ENCODE data around the gene CDH4.

The CDH4 gene

DNA sequence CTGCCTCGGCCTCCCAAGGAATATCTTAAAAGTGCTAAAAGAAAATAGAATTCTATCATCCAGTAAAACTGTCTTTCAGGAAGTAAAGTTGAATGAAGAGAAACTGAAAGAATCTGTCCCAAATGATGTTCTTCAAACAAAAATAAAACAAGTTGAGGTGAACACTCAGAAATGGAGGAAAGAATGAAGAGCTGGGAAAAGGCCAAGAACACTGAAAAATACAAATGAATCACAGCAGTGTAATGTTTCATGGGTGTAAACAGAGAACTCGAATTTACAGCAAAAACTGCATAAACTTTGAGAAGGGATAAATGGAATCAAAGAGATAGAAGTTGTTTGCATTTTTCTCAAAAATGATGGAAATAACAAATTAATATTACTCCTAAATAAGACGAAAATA, 496.3 kb downstream of the CDH4 start:
- DNase-seq: no peak

DNA sequence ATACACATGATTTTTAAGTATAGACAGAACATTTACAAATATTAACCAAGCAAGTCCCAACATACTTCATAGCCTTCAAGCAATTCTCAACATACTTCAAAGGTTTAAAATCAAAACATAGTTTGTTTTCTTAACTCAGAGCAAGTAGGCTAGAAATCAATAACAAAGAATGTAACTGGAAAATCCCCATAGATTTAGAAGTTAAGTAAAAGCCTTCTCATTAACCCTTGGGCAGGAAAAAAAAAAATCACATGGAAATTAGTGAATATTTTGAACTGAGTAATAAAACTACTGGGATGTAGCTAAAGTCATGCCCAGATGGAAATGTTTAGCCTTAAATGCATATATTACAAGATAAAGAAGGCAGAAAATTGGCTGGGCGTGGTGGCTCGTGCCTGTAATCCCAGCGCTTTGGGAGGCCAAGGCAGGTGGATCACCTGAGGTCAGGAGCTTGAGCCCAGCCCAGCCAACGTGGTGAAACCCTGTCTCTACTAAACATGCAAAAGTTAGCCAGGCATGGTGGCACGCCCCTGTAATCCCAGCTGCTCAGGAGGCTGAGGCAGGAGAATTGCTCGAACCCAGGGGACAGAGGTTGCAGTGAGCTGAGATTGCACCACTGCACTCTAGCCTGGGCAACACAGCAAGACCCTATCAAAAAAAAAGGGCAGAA, 497.5 kb downstream of the CDH4 start:
- no peak for DNase-seq

DNA sequence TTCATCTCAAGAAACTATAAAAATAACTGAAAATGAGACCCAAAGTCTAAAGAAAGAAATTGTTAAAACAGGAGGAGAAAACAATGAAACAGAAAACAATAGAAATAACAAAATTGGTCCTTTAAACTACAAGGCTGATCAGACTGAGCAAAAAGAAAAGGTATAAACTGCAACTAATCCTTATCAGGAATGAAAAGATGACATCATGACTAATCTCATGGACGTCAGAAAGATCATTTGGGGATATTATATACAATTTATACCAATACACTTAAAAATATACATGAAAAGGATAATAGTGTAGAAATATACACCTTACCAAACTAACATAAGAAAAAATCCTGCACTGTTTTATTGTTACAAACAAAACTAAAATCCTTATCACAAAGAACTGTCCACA, 498.0 kb downstream of the CDH4 start:
- DNase-seq: no peak

DNA sequence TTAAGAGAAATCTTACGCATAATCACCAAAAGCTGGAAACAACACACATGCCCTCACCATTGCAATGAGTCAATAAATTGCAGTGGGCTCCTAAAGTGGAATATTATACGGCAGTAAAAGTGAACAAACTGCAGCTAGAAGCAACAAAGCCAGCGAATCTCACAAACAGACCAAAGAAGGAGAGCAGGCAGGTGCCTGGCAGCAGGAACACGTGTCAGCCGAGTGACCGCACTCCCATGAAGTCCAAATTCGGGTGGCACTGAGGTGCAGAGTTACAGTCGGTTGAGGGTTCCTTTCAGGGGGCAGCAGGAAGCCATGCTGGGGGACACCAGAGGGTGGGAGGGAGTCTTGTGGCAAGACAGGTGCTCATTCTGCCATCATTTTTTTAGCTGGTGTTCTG, 500.5 kb downstream of the CDH4 start:
- DNase-seq: no peak

DNA sequence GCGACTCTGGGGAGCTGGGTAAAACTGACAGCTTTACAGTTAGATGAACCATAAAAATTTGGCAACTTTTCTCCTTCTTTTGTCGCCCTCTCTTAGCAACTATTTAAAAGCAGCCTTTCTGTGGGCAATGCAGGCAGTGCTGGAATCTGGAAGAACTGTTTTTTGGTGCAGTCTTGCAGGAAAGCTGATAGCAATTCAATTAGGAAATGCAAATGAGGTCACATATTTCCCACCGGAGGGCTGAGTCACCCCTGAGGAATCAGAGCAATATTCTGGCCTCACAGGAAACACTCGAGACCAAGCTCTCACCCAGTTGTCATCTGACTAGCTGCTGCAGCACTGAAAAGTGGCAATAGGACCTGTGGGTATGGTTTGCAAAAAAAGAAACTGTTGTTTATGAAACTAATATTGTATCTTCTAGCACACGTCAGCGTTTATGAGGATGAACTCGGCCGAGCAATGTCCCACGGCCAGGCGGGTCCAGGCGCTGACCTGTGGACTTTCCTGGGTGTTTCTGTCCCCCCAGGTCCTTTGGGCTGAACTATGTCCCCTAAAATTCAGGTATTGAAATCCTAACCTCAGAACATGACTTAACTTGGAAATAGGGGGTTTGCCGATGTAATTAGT, 501.4 kb downstream of the CDH4 start:
- no peak for DNase-seq

DNA sequence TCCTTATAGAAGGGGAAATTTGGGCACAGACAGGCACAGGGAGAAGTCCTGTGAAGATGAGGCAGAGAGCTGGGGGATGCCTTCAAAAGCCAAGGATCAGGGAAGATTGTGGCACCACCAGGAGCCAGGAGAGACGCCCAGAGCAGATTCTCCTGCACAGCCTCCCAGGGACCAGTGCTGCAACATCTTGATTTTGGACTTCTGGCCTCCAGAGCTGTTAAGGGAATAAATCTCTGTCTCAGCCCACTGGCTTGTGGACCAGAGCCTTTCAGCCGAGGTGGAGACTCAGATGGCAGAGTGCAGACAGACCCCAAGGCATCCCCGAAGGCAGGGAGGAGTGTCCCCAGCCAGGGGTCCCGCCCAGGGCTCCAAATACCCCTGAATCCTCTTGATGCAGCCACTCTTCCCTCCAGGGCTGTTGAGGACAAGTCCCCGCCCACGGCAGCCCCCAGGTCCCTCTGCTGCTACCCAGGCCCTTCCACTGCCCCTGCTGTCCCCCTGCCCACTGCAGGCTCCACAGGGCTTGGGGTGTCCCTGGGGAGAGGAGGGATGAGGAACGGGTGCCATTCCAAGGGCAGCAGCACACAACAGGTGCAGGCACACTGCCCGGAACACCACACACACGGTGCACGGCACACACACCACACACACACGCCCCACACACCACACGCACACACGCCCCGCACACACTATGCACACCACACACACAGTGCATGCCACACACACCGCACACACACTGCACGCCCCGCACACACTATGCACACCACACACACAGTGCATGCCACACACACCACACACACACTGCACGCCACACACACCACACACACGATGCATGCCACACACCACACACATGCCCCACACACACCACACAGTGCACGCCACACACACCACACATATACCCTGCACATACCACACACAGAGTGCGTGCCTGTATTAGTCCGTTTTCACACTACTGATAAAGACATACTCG, 502.2 kb downstream of the CDH4 start:
- DNase-seq: no peak

DNA sequence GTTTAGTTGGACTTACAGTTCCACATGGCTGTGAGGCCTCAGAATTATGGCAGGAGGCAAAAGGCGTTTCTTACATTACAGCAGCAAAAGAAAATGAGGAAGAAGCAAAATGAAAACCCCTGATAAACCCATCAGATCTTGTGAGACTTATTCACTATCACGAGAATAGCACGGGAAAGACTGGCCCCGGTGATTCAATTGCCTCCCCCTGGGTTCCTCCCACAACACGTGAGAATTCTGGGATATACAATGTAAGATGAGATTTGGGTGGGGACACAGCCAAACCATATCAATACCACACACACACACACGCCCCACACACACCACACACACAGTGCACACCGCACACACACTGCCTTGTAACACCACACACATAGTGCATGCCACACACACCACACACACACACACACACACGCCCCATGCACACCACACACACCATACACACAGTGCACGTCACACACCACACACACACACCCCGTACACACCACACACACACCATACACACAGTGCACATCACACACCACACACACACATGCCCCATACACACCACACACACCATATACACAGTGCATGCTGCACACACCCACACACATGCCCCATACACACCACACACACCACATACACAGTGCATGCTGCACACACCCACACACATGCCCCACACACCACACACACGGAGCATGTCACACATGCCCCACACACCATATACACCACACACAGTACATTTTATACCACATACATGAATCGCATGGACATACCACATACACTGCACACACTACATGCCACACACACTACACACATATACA, 503.1 kb downstream of the CDH4 start:
- DNase-seq: no peak

DNA sequence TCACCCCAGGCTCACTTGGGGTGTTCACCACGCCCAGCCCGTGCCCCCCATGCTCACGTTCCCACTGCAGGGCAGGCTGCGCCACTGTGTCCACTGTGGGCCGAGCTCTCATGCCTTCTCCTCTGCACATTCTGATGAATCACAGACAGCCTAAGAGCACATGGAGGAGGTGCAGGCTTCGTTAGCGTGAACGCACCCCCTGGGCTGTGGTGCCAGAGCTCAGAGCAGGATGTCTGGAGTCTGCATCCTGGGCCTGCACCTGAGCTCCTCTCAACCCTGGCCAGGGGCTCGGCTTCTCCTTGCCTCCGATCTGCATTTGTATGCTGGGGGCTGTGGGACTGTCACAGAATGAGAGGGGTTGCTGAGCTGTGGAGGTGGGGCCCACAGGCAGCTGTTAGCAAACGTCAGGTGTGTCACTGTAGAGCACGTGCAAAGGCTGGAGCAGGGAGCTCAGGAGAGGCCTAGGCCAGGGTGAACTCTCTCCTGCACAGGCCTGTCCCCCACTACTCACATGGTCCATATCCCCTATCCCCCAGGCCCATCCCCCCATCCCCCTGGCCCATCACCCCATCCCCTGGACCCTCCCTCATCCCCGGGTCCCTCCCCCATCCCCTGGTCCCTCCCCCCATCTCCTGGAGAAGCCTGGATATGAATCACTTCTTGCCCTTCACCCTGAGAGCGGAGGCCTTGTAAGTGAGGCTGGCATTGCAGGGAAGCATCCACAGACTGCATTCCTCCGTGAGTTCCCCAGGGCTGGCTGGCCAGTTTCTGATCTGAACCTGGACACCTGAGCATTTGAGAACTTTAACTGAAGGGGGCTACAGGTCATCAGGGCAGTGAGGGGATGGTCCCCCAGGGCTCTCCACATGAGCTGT, 504.1 kb downstream of the CDH4 start:
- DNase-seq: no peak

DNA sequence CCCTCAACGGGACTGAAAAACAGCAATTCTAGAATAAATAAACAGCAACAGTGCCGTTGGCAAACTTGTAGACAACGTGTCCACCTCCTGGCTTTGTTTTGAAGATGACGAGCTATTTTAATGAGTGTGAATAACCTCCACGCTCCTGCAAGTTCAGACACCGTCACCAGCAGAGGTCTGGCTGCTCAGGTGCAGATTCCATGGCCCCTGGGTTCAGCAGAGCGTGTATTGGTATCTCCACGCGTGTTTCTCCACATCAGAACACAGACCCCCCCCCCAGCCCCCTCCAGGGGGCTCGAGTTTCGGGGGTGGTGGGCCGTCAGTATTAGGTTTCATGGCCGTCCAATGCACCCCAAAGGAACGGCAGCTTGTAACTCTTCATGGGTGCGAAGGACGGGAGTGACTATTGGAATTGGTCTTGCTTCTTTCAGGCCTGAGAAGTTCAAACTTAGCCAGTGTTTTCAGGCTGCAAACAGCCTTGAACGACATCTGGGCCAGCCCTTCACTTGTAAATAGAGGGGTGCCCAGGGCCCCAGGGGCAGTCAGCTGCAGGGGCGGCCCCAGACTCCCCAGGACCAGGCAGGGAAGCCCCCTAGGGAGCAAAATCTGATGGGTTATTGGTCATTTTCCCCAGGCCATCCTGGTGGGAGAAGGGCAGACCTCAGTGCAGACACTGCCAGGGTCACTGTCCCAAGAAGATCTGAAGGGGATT, 505.1 kb downstream of the CDH4 start:
- DNase-seq: no peak

DNA sequence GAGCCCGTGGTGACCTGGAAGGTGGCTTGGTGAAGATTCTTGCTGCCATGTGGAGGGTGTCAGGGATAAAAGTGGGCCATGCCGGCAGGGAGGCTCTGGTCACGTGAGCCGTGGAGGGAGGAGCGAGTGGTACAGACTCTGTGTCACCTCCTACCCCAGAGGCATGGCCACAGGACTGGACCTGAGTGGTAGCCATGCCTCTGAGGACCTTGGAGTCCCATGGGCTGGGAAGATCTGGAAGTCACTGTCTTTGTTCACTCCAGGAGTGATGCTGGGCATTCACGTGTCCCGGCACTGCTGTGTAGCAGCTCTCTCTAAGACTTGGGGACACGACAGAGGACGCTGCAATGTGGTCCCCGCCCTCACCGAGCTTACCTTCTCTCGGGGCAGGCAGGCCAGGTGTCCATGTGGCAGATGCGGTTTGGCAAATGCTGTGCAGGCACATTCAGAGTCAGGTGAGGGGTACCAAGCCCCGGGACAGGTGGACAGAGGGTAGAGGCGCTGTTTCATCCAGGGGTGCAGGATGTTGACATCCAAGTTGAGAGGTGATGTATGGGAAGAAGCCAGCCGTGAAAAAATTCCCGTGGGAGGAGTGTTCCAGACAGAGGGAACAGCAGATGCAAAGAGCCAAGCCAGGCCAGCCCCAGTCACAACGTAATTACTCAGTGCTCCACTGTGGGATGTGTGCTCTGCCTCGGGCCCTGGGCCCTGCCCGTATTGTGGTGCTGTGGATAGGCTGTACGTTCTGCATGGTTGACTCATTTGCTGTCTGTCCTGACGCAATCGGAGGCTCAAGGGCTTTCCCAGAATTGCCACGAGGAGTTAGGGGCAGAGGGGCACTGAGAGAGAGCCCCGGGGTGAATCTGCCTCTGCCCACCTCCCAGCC, 505.9 kb downstream of the CDH4 start:
- DNase-seq: no peak

DNA sequence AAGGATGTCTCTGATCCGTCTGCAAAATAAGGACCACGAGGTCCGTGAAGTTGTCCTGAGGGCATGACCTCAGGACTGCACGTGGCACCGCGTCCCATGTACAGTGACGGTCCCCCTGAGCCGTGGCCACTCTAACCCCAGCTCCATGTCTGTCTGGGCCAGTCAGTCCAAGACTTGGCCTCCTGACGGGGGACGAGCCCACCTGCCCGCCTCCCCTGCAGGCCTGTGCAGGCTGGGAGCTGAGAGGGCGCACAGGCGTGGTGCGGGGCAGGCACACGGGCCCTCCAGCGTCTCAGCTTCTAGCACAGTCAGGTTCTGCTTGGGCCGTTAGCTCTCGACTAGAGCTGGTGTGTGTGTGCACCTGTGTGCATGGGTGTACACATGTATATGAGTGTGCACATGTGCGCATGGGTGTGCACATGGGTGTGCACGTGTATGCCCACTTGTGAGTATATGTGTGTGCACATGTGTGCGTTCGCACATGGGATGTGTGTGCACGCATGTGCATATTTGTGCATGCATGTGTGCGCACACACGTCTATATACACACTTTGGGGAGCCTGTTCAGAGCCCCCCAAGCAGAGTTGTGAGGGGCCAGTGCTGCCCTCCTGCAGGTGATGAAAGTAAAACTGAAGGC, 506.6 kb downstream of the CDH4 start:
- no peak for DNase-seq

DNA sequence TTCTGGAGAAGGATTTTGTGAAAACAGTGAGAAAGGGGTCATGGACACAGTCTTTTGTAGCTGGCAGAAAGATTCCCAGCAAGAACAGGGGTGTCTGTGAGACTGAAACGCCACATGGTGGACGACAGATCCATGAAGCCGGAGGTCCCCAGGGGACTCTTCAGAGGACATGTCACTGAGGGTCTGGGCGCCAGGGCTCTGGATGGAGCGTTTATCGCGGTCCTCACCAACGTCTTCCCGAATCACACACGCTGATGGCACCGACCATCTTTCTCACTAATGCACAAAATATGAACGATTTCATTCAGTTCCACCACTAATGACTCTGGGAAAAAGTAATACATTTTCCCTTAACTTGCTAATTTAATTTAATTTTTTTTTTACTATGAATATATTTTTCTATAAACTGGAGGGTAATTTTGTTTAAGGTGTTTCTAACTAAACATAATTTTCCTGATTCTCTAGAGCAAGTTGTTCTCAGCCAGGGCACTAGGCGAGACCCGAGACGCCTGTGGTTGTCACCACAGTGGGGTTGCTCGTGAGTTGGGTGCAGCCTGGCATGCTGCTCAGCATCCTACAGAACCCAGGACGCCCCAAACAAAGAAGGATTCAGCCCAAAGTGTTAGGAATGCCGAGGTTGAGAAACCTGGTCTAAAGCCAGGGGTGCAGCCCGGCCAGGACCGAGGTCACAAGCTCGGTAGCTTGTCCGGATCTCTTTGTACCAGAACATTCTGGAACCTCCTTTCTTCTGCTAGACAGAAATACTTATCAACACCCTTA, 507.4 kb downstream of the CDH4 start:
- no peak for DNase-seq

DNA sequence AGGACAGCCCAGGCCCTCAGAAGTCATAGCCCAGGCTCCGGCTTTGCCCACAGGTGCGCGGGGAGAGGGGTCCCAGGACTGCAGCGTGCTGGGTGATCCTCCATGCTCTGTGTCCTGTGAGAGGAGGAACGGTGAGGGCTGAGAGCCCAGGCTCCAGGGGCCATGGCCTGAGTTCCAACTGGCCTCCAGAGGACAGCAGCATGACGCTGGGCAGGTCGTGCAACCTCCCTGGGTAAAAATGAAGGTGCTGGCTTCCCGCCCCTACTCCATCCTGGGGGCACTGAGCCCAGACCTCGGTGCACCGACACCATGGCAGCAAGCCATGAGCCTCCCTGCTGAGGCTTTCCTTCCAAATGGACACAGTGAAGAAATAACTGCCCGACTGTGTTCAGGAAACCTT, 508.3 kb downstream of the CDH4 start:
- DNase-seq: no peak

DNA sequence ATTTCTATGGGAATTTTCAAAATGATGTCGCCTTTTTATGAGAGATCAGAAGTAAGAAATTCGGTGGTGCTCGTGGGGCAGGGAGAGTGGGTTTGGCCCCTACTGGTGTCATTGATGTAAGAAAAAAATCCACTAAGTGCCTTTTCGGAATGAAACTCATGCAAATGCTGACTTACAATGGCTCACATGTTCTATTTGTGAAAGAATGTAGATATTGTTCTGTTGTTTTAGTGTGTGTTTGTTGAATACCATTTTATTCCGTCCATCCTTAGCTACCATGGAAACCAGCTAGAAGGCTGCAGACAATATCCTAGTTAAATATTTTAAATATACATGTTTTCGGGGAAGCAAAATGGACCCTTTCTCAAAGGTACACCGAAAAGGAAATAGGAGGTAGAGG, 508.7 kb downstream of the CDH4 start:
- DNase-seq: no peak

DNA sequence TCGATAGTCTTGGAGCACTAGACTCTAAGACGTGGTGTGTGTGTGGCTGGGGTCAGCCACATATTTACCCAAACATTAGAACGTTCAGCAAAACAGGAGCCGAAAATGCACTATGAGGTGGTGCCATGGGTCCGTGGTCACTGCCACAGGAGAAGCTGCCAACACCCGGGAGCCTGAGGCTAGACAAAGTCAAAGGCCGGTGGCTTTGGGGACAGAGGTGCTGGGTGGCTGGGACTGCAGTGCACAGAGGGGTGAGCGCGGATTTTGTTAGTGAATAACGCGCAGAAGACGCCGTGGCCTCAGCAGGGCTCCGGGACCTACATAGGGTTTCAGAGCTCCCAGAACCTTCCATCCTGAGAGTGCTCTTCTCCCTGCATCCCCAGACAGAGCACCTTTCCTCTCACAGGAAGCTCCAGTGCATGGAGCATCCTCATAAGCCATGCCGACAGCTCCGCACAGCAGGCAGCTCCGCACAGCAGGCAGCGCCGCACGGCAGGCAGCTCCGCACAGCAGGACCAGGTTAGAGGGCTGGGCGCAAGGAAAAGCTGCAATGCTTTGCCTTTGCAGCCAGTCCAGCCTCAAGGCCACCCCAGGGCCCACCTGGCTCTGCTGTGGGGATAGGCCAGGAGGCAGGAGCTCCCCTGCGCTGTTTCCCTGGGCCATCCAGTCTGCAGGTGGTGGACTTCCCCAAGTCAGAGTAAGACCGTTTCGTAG, 509.5 kb downstream of the CDH4 start:
- DNase-seq: no peak

DNA sequence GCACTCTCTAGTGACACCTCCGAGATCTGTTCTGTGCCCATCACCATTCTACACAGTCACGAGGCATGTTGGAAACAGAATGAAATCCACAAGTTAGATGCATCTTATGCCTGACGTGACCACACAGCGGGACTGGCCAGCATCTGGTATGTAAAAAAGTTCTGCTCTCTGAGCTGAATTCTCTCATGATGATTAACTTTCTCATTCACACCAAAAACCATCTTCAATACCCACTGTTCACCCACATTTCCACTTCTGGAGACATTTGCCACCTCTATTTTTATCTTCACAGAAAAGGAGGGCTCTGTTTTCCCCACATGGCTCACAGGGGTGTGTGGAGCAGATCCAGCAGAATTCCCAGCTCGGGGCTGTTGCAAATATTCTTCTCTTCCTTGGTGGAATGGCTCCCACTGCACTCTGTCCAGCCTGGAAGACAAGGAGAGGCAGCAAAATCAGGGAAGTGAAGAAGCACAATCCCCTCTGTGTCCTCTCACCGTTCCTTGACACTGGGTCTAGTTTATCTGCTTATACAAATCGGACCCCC, 510.2 kb downstream of the CDH4 start:
- DNase-seq: no peak

DNA sequence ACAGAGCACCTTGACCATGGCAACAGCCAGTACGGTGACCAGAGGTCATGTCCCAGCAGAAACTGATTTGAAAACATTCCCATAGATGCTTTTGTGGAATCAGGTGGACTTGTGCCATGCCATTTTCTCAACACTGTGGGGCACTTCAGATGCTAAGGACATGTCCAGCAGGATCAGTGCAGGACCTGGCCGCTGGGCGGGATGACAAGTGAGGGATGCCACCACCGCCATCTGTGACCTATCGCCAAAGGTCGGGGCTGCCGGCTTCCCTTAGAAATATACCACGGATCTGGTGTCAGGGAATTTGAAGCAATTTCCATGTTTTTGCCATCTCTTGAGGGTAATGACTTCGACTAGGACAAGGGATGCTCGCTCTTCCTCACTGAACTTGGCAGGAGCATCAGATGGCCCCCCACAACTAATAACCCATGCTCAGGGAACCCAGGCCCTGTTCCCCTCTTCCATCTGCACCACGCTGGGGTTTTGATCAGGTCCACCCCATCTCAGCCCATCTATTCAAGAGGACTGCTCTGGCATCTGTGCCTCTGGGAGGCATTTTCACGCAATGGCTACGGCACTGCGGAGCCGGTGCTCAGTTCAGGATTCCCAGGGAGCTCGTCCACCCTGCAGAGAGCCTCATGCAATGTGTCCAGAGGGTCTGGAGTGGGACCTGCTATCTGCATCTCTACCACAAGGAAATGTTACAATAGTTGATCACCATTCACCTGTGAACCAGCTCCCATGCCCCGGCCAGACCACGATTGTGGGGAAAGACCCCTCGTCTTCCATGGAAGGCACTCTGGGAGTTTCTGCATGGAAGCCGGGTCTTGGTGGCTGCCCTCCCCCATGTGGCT, 511.1 kb downstream of the CDH4 start:
- no peak for DNase-seq

Data from hematopoietic multipotent progenitor cell treated with erythropoietin and hydrocortisone succinate and interleukin-3 and kit ligand, for 6 days (in vitro differentiated cells).